ENCODE results near the gene KCNIP2.
A peak's percentile ranks its signal among the peaks of the same experiment; 100 is the strongest.

Gene KCNIP2

DNA sequence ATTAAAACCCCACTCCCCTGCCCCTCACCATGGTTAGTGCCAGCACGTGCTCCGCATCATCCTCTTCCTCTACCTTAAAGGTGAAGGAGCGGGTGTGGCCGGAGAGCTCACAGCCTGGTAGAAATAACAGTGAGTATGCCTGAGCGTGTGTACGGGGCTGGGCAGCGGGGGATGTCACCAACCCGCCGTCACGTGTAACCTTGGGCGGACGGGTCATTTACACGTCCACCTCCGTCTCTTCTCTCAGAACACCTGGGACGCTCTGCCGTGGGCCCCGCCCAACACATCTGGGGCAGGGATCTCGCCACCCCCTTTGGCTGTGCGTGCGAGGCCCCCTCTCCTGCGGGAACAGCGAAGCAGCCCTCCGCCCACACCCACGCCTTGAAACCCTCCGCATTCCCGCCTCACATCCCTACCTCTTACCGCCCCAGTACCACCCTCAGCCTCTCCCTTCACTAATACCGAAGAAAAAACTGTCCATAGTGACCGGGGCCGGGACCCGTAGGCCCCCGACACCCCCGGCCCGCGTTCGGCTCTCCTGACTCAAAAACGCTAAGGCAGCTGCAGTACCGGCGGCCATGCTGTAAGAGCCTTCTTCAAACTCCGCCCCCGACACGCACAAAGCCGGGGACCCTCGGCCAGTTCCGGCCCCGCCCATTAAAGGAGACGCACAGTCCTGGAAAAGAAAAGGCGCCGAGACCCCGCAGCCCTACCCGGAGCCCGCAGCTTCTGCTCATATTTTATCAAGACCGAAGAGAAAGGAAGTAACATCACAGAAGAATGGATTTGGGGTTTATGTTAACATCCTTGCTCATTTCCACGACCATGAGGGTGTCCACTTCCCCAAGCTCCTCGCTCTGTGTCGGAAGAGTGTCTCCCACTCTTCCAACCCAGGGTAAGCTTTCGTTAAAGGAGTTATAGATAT lies 60.5 kb downstream of the KCNIP2 start, which contains the start of gene NPM3:
NPM3 (minus strand) TSS at position 636 of the 925 bp plus-strand sequence; CDS start at position 580, 56 bp downstream.
- peak; percentile 76 for DNase-seq (ENCODE audit: low read depth)

DNA sequence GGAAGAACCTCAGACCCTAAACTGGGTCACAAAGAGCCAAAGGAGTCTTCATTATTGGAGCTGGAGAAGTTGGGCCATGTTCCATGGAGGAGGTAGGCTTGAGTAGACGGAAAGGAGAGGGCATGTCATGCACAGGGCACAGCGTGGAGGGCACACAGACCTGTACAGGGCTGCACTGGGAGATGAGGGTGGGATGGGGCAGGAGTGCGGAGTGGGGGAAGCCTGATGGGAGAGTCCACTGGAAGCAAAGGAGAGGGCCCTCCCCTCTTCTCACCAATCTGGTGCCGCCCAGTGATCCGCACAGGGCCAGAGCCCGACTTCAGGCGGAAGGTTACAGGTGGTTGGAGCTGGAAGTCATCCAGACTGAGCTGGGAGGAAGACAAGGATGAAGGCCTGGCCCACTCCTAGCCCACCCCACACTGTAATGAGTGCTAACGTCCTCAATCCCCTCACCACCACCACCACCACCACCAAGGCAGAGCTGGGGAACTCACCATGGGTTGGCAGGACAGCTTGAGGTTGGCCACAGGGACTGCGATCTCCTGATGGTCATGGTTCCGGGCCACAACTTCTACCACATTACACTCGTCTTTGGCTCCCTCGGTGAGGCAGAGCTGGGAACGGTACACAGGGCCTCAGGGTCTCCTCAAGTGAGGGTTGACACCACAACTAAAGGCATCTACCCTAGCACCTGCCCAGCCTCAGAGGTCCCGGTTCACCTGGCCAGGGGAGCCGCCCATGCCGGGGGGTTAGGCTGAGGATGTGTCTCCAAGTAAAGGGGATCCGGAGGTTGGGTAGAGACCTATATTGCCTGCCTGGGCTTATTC lies 61.4 kb downstream of the KCNIP2 start:
- no peak for DNase-seq (ENCODE audit: low read depth)

GRCh38 chr10:101781655-101781983 lies 62.0 kb downstream of the KCNIP2 start:
- DNase-seq (ENCODE audit: low read depth) = no peak

DNA sequence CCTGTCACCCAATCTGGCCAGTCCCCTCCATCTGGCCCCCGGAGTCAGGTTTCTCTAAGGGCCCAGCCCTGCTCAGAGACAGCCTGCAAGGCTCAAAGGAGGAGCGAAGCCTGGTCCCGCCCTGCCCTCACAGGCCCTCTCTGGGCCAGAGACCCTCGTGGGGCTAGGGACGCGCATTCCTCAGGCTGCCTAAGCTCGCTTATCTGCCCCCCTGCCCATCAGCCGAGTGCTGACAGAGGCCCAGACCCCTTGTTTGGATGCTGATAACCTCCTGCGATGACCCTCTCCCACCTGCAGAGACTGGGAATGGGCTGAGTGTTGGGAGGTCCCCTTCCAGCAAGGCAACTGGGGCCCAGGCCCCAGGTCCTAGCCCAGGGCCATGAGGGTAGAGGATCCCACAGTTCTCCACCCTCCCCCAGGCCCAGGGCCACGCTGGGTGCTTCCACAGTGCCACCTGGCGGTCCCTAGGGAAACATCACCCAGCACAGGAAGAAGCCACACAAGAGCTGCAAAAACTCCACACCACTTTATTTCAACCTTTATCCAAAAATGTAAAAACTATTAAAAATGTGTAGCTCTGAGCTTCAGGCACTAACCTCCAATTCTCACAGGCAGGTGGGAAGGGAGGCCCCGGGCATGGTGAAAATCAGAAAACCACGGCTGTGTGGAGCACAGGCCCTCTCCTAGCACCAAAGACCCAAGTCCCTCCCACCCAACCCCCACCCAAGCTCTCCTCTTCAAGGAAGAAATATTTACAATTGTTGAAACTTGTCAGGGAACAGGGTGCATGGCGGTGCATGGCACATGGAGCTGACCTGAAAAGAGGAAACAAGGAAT lies 62.6 kb downstream of the KCNIP2 start:
- peak; percentile 56 for DNase-seq (ENCODE audit: low read depth)

DNA sequence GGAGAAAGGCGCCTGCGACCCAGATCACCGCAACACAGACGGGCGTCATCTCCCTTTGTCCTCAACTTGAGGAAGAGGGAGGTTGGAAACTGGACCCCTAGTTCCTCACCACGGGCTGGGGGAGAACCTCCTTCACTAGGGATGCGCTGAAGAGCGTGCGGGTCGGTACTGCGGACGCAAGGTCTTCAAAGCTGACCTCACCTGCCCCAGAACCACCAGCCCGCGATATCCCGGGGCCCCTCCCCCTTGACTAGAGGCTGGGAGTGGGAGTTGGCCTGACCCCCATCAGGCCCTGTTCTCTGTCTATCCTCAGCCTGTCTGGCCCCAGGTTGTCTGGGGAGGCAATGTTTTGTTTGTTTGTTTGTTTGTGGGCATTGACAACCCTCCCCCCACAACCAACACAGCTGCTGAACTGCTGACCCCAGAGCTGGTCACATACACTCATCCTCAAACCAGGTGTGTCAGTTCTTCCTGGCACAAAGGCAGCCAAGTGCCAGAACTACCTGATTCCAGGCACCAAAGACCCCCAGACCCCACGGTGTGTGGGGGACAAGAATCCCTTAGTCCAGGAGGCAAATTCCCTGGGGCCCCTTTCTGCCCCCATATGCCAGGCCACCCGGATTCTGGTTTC lies 63.3 kb downstream of the KCNIP2 start:
- DNase-seq (ENCODE audit: low read depth) = no peak

DNA sequence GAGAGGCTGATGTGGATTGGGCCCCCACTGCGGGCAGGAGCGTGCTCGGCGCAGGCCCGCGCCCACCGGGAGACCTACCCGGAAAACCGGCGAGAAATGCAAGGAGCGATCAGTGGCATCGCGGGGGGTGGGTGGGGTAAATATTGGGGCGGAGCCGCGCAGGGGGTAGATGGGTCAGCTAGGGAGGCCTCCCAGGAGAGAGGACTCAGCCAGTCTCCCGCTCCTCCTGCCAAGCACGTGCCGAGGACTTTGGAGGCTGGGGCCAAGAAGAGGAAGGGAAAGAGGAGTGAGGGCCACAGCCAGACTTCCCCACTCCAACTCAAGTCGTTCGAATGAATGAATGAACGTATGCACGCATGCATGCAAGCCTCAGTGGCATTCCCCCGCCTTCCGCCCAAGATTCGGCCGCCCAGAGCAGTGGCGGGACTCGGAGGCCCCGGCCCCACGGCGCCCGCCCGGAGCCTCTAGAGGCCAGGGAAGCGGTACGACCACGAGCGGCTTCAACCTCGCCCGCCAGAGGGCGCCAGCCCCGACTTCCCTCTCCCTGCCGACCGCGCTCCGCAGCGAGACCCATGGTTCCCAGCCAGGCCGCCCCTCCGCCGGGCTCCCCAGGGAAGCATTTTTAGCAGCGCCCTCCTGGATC lies 63.9 kb downstream of the KCNIP2 start:
- peak; percentile 77 for DNase-seq (ENCODE audit: low read depth)

- no peak for DNase-seq (ENCODE audit: low read depth)
These were observed 64.6 kb downstream of the KCNIP2 start for GRCh38 chr10:101778781-101779543.

DNA sequence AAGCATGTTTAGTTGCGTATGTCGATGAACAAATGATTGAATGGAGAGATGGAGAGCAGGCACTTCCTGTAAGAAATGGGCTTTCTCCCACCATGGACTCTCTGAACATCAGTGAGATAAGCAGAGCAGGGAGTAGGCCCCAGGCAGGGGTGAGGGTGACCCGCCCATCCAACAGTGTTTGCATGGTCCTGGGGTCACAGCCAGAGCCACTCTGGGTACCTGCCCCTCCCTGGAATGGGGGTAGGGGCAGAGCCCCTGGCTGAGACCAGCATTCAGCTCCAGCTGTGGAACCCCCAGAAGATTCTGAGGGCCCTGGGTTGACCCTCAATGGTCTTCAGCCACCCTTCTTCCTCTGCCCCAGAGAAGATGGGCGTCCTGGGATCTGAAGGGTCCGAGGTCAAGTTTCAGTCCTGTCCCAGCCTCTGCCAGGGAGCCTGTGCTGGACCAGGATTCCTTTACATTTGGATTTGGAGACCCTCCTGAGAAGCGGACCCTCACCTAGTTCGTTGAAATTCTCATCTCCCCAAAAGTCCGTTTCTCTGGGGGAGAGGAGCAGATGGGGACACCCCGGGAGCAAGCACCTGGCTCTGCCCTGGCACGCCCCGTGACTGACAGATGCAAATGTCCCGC lies 65.3 kb downstream of the KCNIP2 start:
- DNase-seq (ENCODE audit: low read depth) = no peak

DNA sequence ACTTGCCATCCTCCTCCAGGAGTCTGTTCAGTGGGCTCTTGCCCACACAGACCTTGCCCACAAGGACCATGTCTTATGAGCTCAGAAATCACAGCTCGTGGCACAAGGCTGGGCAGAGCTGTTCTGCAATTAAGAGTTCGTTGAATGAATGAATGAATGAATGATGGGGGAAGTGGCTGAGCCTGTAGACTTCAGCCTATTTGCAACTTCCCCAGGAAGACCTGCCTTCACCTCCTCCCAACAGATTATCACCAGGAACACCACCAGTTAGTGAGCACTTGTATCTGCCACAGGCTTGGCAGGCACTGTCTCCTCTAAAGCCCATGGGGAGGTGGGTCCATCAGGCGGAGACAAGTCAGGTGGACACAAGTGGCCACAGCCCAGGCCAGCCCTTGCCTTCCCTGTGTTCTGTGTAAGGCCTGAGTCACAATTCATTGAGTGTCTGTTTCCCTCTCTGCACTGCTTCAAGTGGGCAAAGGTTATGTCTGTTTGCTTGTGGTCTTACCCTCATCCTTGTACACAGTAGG lies 65.9 kb downstream of the KCNIP2 start:
- DNase-seq (ENCODE audit: low read depth) = no peak

- no peak for DNase-seq (ENCODE audit: low read depth)
These were observed 67.3 kb downstream of the KCNIP2 start for GRCh38 chr10:101776161-101776817.
